Stimulated activated CD8-positive, alpha-beta memory T cell treated with anti-CD3 and anti-CD28 coated beads, Interleukin-7, amount 100 ng/mL, for 24 hours (primary cell): ENCODE results near the gene IL17REL.
"Not testable (repeated sequence)": the region's sequence is repeated elsewhere in the genome, so short reads cannot be mapped to it uniquely, and the experiment has no call there.

ENCODE experiments used
- DNase-seq: peaks from one replicate; pipeline ENCODE4 v3.0.0-alpha.2; 2020; ENCODE audit warnings: low read depth

IL17REL gene

GRCh38 chr22:49956418-49956770 lies 56.2 kb downstream of the IL17REL start:
- no peak for DNase-seq

GRCh38 chr22:49955581-49956417 lies 56.8 kb downstream of the IL17REL start:
- no peak for DNase-seq

- DNase-seq: no peak
Observed at GRCh38 chr22:49954991-49955580, 57.5 kb downstream of the IL17REL start.

GRCh38 chr22:49954354-49954753 lies 58.2 kb downstream of the IL17REL start:
- no peak for DNase-seq

GRCh38 chr22:49953680-49954344 lies 58.8 kb downstream of the IL17REL start:
- no peak for DNase-seq

DNA sequence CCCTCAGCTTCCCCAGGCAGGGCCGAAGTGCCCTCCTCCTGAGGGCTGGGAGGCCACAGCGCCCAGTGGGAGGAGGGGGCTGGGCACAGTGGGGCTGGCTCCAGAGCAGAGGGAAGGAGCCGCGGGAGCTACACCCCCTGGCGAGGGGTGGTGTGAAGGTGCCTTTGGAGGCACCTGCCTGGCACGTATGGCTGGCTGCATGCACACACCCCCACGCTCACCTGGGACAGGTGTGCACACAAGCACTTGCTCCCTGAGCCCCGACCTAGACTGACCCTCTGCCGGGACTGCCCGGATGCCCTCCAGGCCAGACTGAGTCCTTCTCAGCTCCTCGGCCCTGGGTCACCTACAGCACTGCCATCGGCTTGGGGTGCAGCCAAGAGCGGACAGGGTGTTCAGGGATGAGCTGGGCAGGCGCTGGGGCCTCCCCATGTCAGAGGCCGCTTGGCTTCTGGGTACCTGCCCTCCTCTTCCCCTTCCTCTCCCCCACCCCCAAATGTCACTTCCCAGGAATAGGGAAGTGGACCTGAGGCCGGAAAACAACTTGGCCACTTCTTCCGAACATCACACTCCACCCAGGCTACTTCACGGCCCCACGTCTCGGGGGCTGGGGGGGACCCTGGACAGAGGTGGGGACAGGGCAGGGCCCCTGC lies 59.4 kb downstream of the IL17REL start:
- no peak for DNase-seq

DNA sequence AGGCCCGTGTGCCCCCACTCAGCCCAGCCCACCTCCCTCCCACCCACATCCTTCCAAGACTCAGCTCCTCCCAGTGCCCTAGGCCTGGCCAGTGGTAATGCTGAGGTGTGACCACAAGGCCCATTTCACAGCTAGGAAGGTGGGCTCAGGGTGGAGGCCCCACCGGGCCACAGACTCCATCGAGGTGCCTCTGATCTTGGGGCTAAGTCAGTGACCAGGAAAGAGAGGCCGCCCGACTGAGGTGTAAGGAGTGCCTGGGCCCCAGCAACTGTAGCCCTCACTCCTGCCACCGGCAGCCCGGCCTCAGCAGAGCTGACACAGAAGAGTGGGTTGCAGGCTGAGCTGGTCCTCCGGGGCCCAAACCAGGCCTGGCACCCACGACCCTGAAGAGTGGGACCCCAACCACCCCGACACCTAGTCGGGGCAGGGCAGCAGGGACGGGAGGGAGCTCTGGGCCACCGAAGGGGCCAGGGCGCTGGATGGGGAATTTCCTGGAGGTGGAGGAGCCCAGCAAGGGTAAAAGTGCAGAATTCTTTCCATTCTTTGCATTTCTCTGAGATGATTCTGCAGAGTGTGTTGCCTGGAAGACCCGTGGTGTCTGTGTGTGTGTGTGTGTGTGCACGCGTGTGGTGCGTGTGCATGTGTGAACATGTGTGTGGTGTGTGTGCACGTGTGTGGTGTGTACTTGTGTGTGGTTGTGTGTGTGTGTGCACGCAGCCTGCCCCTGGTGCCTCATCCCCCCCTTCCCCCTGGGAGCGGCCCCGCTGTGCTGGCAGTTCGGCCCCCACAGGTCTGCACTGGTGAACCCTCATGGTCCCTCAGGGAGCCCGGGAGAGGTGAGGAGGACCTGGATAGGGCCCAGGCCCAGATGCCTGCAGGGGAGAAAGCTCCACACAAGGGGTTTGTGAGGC lies 60.3 kb downstream of the IL17REL start:
- DNase-seq: no peak

DNA sequence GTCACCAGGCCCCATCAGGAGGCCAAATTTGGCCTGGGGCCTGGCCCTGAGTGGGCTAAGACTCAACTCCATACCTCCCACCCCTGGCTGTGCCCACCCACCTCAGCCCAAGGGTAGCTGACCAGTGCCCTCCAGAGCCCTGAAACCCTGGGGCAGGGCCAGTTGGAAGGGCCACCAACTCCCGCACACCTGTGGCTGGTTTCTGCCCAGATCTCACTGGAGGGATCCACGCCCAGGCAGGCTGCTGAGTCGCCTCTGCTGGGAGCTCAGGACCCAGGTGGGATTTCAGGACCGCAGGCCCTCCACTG lies 60.9 kb downstream of the IL17REL start:
- DNase-seq: no peak

GRCh38 chr22:49951000-49951677 lies 61.4 kb downstream of the IL17REL start:
- DNase-seq: no peak

- DNase-seq: no peak
Observed at GRCh38 chr22:49950396-49950994, 62.1 kb downstream of the IL17REL start.

DNA sequence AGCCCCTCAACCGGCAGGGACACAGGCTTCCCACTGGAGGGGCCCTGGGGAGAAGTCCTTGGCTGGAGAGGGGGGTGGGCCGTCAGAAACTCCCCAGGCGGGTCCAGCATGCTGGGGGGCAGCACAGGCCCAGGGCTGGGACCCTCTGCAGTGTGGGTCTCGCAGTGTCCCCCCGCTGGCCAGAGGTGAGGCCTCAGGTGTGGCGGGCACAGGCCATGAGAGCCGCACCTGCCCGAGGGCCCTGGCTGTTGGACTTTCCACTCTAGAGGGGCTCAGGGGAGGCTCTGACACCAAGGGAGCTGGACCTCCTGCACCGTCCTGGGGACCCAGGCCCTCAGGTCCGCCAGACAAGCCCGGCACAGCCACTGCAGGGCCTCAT lies 62.7 kb downstream of the IL17REL start:
- no peak for DNase-seq

DNA sequence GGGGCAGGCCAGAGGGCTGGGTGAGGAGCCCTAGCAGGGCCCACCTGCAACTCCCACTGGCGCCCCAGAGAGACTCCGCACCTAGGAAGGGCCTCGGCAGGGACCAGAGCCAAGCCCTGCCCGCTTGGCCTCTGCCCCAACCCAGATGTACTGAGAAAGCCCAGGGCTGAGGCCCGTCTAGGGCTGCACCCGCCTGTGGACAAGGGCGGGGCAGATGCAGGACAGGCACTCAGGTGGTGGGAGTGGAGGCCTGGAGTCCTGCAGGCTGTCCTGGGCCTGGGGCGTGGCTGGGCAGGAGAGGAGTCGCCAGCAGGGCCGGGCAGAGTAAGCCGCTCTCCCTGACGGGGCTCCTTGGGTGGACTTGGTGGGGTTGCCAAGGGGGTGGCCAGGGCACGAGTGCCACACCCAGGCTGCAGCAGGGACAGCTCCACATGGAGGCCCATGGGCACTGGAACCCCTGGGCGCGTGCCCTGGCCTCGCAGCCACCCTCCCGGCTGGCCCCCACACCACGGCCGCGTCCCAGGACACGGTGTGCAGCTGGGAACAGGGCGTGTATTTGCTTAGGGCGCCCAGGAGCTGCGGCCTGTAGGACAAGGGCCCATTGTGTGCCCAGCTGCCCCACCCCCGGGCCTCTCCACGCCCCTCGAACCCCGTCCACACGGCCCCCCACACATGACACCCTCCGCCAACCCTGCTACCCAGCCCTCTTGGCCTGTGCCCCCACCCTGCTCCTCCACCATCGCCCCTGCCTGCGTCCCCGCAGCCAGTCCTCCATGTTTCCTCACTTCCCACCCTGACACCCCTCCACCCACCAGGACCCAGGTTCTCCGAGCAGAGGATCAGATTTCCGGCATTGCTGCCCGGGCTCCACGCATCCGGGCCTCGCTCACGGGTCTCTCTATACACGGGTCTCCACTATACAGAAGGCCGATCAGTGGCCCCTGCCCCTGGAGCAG lies 63.3 kb downstream of the IL17REL start:
- DNase-seq: no peak

- DNase-seq: no peak
Observed at GRCh38 chr22:49948116-49948957, 64.2 kb downstream of the IL17REL start.

DNA sequence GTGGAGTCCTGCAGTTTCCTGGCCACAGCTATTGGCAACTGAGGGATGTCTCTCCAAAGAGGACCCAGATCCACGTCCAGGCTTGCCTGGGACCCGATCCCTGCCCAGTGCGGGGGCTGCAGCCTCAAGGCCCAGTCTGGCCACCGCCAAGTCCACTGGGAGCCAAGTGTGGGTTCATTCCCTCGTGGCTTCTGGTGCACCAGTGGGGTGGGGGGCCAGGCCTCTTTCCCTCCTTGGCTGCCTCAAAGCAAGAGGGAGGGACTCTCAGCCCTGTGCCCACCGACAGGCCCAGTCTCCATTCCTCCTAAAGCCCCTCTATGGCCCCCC lies 65.3 kb downstream of the IL17REL start:
- DNase-seq: no peak

DNA sequence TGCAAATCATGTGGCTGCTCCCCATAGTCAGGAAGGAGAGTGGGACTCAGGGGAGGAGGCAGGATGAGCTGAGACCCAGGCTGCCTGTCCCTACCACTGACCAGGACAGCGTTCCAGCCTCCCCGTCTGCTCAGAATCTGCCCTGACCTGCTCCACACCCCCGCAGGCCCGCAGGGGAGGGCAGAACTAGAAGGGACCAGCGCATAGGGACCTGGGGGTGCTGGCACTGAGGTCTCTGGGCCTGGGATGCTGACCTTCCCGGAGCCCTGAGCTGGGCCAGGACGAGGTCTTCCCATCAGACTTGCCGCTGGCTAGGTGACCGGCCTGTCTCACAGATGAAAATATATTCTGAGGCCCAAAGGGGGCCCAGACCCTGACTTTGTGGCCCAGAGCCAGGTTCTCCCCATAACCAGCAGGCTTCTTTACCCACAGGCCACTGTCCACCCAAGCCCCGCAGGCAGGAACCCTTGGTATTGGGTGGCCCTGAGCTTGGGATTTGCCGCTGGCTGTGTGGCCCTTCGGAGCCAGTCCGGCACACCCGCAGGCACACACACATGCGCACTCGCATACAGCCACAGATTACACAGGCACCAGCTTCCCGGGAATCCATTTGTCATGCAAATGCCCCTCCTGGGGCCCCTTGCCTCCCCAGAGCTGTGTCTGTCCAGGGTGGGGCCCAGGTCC lies 65.8 kb downstream of the IL17REL start:
- DNase-seq: no peak

DNA sequence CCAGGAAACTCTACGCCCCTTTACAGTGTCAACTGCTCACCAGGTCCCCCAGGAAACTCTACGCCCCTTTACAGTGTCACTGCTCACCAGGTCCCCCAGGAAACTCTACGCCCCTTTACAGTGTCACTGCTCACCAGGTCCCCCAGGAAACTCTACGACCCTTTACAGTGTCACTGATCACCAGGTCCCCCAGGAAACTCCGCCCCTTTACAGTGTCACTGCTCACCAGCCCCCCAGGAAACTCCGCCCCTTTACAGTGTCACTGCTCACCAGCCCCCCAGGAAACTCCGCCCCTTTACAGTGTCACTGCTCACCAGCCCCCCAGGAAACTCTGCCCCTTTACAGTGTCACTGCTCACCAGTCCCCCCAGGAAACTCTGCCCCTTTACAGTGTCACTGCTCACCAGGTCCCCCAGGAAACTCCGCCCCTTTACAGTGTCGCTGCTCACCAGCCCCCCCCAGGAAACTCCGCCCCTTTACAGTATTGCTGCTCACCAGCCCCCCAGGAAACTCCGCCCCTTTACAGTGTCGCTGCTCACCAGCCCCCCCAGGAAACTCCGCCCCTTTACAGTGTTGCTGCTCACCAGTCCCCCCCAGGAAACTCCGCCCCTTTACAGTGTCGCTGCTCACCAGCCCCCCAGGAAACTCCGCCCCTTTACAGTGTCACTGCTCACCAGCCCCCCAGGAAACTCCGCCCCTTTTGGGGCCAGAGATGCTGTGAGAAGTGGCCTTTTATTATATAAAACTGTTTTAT lies 67.3 kb downstream of the IL17REL start:
- DNase-seq: not testable (repeated sequence)
